Immature natural killer cell (primary cell): Measurements from ENCODE around the gene ERC1. TPM values are rescaled to one million over a fixed set of nuclear protein-coding genes. Genes with fewer than 3 reads are reported as not detected.
A peak's percentile ranks its signal among the peaks of the same experiment; 100 is the strongest.

Experiments used
- DNase-seq, 3 donors: peaks; one replicate each; pipeline ENCODE4 v3.0.0; 2022; ENCODE audit warnings: mixed read lengths in 1 of 3
- H3K27ac Mint-ChIP-seq, 6 donors: one replicate each; pipeline ENCODE4 v1.8.0; 2020; ENCODE audit warnings: mixed read lengths in 6 of 6, mild to moderate bottlenecking in 5 of 6, inconsistent platforms in 4 of 6, moderate library complexity in 3 of 6
- H3K27me3 Mint-ChIP-seq, 3 donors: one replicate each; pipeline ENCODE4 v1.8.0; 2020 to 2021; ENCODE audit warnings: low read depth in 3 of 3, mild to moderate bottlenecking in 3 of 3, mixed read lengths in 3 of 3, moderate library complexity in 3 of 3, inconsistent platforms in 1 of 3
- H3K36me3 Mint-ChIP-seq, 3 donors: one replicate each; pipeline ENCODE4 v1.8.0; 2020; ENCODE audit warnings: mixed read lengths in 3 of 3, inconsistent platforms in 2 of 3, mild to moderate bottlenecking in 2 of 3
- H3K4me1 Mint-ChIP-seq, 2 donors: one replicate each; pipeline ENCODE4 v1.8.0; 2020; ENCODE audit warnings: inconsistent platforms in 2 of 2, mild to moderate bottlenecking in 2 of 2, mixed read lengths in 2 of 2, moderate library complexity in 1 of 2
- H3K4me3 Mint-ChIP-seq, 5 donors: one replicate each; pipeline ENCODE4 v1.8.0; 2020; ENCODE audit warnings: mild to moderate bottlenecking in 5 of 5, mixed read lengths in 5 of 5, inconsistent platforms in 3 of 5, moderate library complexity in 3 of 5
- H3K9me3 Mint-ChIP-seq, 6 donors: one replicate each; pipeline ENCODE4 v1.8.0; 2020; ENCODE audit warnings: mild to moderate bottlenecking in 6 of 6, mixed read lengths in 6 of 6, inconsistent platforms in 4 of 6, moderate library complexity in 3 of 6
- polyA plus RNA-seq, 3 donors: library from polyadenylated mRNA; unstranded; fragments of 300-500 nt; fragmentation: Illumina TruSeq; gene quantifications; one replicate each; pipeline ENCODE4 v1.2.3, GENCODE V29; 2021

ERC1 gene
- polyA plus RNA-seq, 3 donors from 2014 or later, result 1.7 to 14.0 (median 5.4) TPM

- no peak overlapping the region for H3K4me3 Mint-ChIP-seq
- H3K36me3 Mint-ChIP-seq, result no peaks in the 10 kb centered on the region
- no peak overlapping the region for H3K27ac Mint-ChIP-seq
- peaks cover 0 to 2% (median 0%) of the 10 kb centered on the region in 6 donors for H3K9me3 Mint-ChIP-seq
- H3K4me1 Mint-ChIP-seq, result no peaks in the 10 kb centered on the region
- peaks cover 2 to 3% (median 2%) of the 10 kb centered on the region in 3 donors for H3K27me3 Mint-ChIP-seq
- no peak for DNase-seq
These were observed 519.2 kb downstream of the ERC1 start for GRCh38 chr12:1510056-1510812.

GRCh38 chr12:1515010-1515409 is 524.0 kb downstream of the ERC1 start:
- Mint-ChIP-seq H3K4me1 (no peaks in the 10 kb centered on the region), H3K36me3 (peaks cover 0 to 3% (median 0%) of the 10 kb centered on the region in 3 donors), H3K27me3 (peaks cover 8 to 20% (median 16%) of the 10 kb centered on the region in 3 donors), H3K4me3 (no peak overlapping the region), H3K9me3 (peaks cover 0 to 2% (median 0%) of the 10 kb centered on the region in 6 donors), H3K27ac (no peak overlapping the region)
- DNase-seq, result no peak

- Mint-ChIP-seq H3K36me3 (peaks cover 0 to 3% (median 0%) of the 10 kb centered on the region in 3 donors), H3K4me1 (no peaks in the 10 kb centered on the region), H3K9me3 (peaks cover 0 to 2% (median 0%) of the 10 kb centered on the region in 6 donors), H3K27me3 (peaks cover 8 to 21% (median 16%) of the 10 kb centered on the region in 3 donors), H3K4me3 (no peak overlapping the region), H3K27ac (no peak overlapping the region)
- DNase-seq, result no peak
These were observed 524.4 kb downstream of the ERC1 start for GRCh38 chr12:1515428-1515827.

GRCh38 chr12:1517007-1517406 is 526.0 kb downstream of the ERC1 start:
- no peak overlapping the region for H3K27ac Mint-ChIP-seq
- no peaks in the 10 kb centered on the region for H3K4me1 Mint-ChIP-seq
- H3K36me3 Mint-ChIP-seq, result peaks cover 0 to 3% (median 0%) of the 10 kb centered on the region in 3 donors
- H3K27me3 Mint-ChIP-seq, result peaks cover 8 to 22% (median 18%) of the 10 kb centered on the region in 3 donors
- peaks cover 0 to 2% (median 0%) of the 10 kb centered on the region in 6 donors for H3K9me3 Mint-ChIP-seq
- no peak for DNase-seq
- no peak overlapping the region for H3K4me3 Mint-ChIP-seq

GRCh38 chr12:1517734-1518525 is 526.9 kb downstream of the ERC1 start:
- no peaks in the 10 kb centered on the region for H3K4me1 Mint-ChIP-seq
- DNase-seq, result no peak
- peaks cover 0 to 2% (median 0%) of the 10 kb centered on the region in 6 donors for H3K9me3 Mint-ChIP-seq
- no peak overlapping the region for H3K4me3 Mint-ChIP-seq
- peaks cover 0 to 3% (median 0%) of the 10 kb centered on the region in 3 donors for H3K36me3 Mint-ChIP-seq
- no peak overlapping the region for H3K27ac Mint-ChIP-seq
- peaks cover 8 to 22% (median 18%) of the 10 kb centered on the region in 3 donors for H3K27me3 Mint-ChIP-seq

GRCh38 chr12:1518591-1519516 is 527.8 kb downstream of the ERC1 start:
- Mint-ChIP-seq H3K4me1 (no peaks in the 10 kb centered on the region), H3K36me3 (peaks cover 0 to 3% (median 3%) of the 10 kb centered on the region in 3 donors), H3K27me3 (peaks cover 10 to 24% (median 16%) of the 10 kb centered on the region in 3 donors), H3K4me3 (no peak overlapping the region), H3K9me3 (peaks cover 0 to 2% (median 0%) of the 10 kb centered on the region in 6 donors), H3K27ac (no peak overlapping the region)
- DNase-seq, result no peak

- Mint-ChIP-seq H3K9me3 (peaks cover 0 to 4% (median 0%) of the 10 kb centered on the region in 6 donors), H3K27ac (no peak overlapping the region), H3K4me3 (no peak overlapping the region), H3K27me3 (peaks cover 11 to 24% (median 18%) of the 10 kb centered on the region in 3 donors), H3K4me1 (no peaks in the 10 kb centered on the region), H3K36me3 (peaks cover 0 to 6% (median 3%) of the 10 kb centered on the region in 3 donors)
- DNase-seq, result no peak
These were observed 528.6 kb downstream of the ERC1 start for GRCh38 chr12:1519642-1520041.

- Mint-ChIP-seq H3K4me1 (no peaks in the 10 kb centered on the region), H3K4me3 (no peak overlapping the region), H3K27ac (no peak overlapping the region), H3K27me3 (peaks cover 13 to 35% (median 20%) of the 10 kb centered on the region in 3 donors), H3K36me3 (peaks cover 0 to 10% (median 3%) of the 10 kb centered on the region in 3 donors), H3K9me3 (peaks cover 0 to 3% (median 0%) of the 10 kb centered on the region in 6 donors)
- DNase-seq, result no peak
These were observed 532.0 kb downstream of the ERC1 start for GRCh38 chr12:1523046-1523445.

- no peak overlapping the region for H3K27ac Mint-ChIP-seq
- H3K4me3 Mint-ChIP-seq, result no peak overlapping the region
- H3K36me3 Mint-ChIP-seq, result peaks cover 0 to 10% (median 3%) of the 10 kb centered on the region in 3 donors
These were observed 532.6 kb downstream of the ERC1 start for GRCh38 chr12:1523558-1524050.

GRCh38 chr12:1525858-1526257 is 534.8 kb downstream of the ERC1 start:
- no peak for DNase-seq
- Mint-ChIP-seq H3K9me3 (peaks cover 0 to 3% (median 0%) of the 10 kb centered on the region in 6 donors), H3K27me3 (peaks cover 15 to 37% (median 23%) of the 10 kb centered on the region in 3 donors), H3K4me1 (peaks cover 4% of the 10 kb centered on the region in 2 donors), H3K27ac (no peak overlapping the region), H3K36me3 (peaks cover 0 to 10% (median 0%) of the 10 kb centered on the region in 3 donors), H3K4me3 (no peak overlapping the region)

More at GRCh38 chr12:1523558-1524050, 532.6 kb downstream of the ERC1 start:
- DNase-seq, result no peak
- Mint-ChIP-seq H3K4me1 (no peaks in the 10 kb centered on the region), H3K27me3 (peaks cover 12 to 38% (median 18%) of the 10 kb centered on the region in 3 donors), H3K9me3 (peaks cover 0 to 3% (median 0%) of the 10 kb centered on the region in 6 donors)

GRCh38 chr12:1527789-1528188 is 536.8 kb downstream of the ERC1 start:
- Mint-ChIP-seq H3K4me1 (peaks cover 15 to 18% of the 10 kb centered on the region in 2 donors), H3K27me3 (peaks cover 22 to 45% (median 35%) of the 10 kb centered on the region in 3 donors), H3K9me3 (peaks cover 0 to 3% (median 0%) of the 10 kb centered on the region in 6 donors), H3K4me3 (no peak overlapping the region), H3K27ac (no peak overlapping the region), H3K36me3 (peaks cover 0 to 10% (median 0%) of the 10 kb centered on the region in 3 donors)
- DNase-seq, result no peak

GRCh38 chr12:1528791-1529190 is 537.8 kb downstream of the ERC1 start:
- no peak for DNase-seq
- Mint-ChIP-seq H3K27ac (no peak overlapping the region), H3K9me3 (peaks cover 0 to 3% (median 0%) of the 10 kb centered on the region in 6 donors), H3K4me1 (peaks cover 25 to 28% of the 10 kb centered on the region in 2 donors), H3K27me3 (peaks cover 30 to 54% (median 36%) of the 10 kb centered on the region in 3 donors), H3K36me3 (peaks cover 0 to 7% (median 0%) of the 10 kb centered on the region in 3 donors), H3K4me3 (peak overlapping the region in 1 of 5 donors; percentile 9)
